HG03565 (cell line): Measurements from ENCODE around the gene LCN10.
"Not testable (repeated sequence)": the region's sequence is repeated elsewhere in the genome, so short reads cannot be mapped to it uniquely, and the experiment has no call there.

Experiments
- ATAC-seq: cut with Tn5 transposase; IDR thresholded peaks from one replicate; pipeline ENCODE4 v1.9.1; 2021; ENCODE audit warnings: mild to moderate bottlenecking, moderate library complexity; ENCODE audit not compliant: unreplicated experiment

The LCN10 gene

GRCh38 chr9:136721339-136722092, 21.2 kb downstream of the LCN10 start:
- ATAC-seq = no peak

DNA sequence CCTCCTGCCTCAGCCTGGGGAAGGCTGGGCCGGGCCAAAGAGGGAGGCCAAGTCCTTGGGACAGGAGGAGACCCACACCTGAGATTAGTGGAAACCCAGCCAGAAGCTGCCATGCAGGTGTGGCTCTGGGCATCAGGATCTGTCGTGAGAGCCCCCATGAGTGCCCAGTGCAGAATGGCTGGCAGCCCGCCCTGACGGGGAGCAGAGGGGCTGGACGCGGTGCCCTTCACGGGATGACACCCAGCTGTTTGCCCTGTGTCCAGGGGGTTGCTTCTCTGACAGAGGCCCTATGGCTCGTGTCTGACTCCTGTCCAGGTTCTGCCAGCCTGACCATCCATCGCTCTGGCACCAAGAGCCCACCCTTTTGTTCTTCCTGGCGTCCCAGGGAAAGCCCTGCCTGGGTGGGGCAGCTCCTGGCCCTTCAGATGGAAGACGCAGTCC, 21.8 kb downstream of the LCN10 start:
- ATAC-seq = no peak

GRCh38 chr9:136720251-136720897, 22.4 kb downstream of the LCN10 start:
- ATAC-seq = no peak

GRCh38 chr9:136719195-136719880, 23.4 kb downstream of the LCN10 start:
- no peak for ATAC-seq

- no peak for ATAC-seq
These were observed 24.2 kb downstream of the LCN10 start for GRCh38 chr9:136718345-136719194.

DNA sequence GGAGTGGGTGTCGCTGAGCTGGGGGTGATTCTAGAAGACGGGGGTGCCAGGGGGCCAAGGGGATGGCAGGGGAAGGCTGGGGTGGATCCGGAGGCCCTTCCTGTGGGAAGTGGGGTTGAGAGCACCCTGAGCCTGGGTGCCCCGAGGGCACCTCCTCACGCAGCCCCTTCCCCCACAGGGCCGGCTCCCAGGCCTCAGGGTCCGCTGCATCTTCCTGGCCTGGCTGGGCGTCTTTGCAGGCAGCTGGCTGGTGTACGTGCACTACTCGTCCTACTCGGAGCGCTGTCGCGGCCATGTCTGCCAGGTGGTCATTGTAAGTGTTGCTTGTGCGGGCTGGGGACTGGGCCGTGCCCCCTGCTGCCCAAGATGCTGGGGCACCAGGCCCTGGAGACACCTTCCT, 25.3 kb downstream of the LCN10 start:
- no peak for ATAC-seq

- no peak for ATAC-seq
These were observed 27.9 kb downstream of the LCN10 start for GRCh38 chr9:136714893-136715274.

GRCh38 chr9:136714096-136714892, 28.4 kb downstream of the LCN10 start:
- no peak for ATAC-seq

- no peak for ATAC-seq
These were observed 29.2 kb downstream of the LCN10 start for GRCh38 chr9:136713550-136713949.

GRCh38 chr9:136712690-136713544, 29.8 kb downstream of the LCN10 start:
- ATAC-seq = no peak

DNA sequence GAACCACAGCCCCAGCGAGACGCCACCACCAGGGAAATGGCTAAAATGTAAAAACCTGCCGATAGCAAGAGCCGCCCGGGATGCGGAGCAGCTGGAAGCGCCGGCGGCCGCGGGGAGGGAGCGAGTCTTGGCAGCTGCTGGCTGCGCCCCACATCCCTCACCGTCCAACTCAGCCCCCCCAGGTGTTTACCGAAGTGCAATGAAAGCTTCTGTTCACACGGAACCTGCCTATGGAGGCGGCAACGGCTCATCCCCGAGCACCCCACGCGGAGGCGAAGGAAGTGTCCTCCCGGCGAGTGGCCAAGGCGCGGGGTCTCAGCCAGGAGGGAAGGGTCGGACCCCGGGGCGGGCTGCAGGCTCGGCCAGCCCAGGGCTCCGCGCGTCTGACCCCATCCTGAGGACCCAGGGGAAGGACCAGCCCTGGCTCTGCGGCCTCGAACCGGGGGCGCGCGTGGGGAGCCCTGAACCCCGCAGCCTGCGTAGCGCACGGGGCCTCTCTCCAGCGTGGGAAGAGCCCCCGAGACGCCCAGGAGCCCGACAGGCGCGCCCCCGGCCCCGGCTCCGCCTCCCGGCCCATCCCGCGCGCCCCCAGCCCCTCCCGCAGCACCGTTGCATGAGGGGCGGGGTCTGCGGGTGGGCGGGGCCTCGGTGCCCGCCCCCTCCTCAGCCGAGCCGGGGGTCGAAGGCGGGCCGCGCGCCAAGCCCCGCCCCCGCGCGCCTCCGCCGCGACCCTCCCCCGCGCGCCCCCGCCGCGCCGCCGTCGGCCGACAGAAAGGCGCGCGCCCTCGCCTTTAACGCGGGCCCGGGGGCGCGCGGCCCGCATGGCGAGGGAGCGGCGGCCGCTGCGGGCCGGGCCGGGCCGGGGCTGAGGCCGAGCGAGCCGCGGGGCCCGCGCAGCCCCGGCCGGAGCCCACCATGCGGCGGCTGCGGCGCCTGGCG, 30.7 kb downstream of the LCN10 start, which contains the start of gene DIPK1B:
TSS of gene DIPK1B (plus strand) at position 822 of the 939 bp plus-strand sequence. CDS start at position 916, 94 bp downstream.
- no peak for ATAC-seq

DNA sequence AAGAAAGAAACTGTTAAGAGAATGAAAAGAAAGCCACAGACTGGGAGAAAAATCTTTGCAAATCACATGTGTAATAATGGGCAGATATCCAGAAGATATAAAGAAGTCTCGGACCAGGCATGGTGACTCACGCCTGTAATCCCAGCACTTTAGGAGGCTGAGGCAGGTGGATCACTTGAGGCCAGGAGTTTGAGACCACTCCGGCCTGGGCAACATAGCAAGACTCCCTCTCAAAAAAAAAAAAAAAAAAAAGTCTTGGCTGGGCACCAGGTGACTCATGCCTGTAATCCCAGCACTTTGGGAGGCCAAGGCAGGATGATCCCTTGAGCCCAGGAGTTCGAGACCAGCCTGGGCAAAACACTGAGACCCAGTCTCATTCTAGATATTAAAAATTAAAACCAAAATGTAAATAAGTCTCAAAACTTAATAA, 31.5 kb downstream of the LCN10 start:
- ATAC-seq = not testable (repeated sequence)

- no peak for ATAC-seq
These were observed 32.2 kb downstream of the LCN10 start for GRCh38 chr9:136710543-136710942.

DNA sequence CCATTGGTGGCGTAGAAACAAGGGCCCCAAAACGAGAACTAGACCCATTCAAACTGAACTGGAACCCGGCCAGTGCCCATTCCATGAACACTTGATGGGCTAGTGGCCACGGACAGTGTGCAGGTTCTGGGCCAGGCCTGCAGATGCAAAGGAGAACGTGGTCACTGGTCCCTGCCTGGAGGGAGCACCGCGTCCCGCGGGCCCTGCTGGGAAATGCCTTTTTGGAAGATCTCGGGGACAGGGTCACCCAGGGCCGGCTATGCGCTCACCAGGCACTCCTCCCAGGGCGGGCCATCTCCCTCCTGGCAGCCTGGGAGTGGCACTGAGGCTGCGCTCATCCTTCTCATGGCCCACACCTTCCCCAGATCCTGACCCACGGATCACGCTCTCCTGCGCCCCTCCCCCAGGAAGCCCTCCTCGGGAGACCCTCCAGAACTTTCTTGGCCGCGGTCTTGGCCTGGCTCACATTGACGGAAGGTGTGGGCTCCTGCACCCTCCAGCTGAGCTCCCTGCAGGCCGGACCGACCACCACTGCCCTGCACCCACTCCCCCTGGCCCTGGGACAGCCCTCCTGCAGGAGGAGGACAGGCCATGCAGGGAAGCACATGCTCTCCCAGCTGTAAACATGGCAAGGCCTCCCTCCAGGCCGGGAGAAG, 33.2 kb downstream of the LCN10 start:
- ATAC-seq = no peak

- no peak for ATAC-seq
These were observed 34.8 kb downstream of the LCN10 start for GRCh38 chr9:136707849-136708517.

DNA sequence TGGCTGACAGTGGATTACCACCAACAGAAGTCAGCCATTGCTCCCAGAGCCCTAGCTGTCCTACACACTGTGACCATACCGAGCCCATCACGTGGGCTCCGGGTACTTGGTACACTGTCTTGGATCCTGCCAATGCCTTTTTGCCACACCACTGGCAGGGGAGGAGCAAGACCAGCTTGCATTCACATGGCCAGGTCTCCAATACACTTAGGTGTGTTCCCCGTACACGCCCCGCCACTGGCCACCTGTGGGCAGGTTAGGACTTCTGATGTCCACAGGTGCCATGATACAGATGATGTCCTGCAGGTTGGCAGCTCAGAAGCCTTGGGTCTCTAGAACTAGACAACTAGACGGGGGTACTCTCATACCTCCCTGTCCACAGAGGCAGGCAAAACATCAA, 35.7 kb downstream of the LCN10 start:
- ATAC-seq = no peak

DNA sequence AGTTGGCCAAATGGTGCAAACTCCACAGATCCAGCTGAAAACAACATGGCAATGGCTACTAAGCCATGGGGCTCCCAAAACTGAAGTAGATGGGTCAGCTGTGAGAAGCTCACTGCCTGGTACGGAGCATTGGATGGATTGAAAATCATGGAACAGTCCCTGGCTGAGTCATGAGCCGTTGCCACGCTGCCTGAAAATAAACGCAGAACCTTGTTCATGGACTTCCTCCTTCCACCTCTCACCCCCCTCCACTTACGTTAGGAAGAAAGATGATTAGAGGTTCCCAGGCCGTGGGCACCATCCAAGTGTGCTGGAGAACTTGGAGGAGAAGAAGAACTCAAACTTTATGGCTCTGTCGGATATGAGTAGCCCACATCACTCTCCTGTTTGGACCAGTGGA, 37.2 kb downstream of the LCN10 start:
- no peak for ATAC-seq
